Measurements from ENCODE around the gene TMEM130.
A peak's percentile ranks its signal among the peaks of the same experiment; 100 is the strongest.

The TMEM130 gene

GRCh38 chr7:98807068-98808048 is 62.5 kb downstream of the TMEM130 start:
- DNase-seq (ENCODE audit: low read depth, low spot score), result no peak
- Histone ChIP-seq H3K4me3 (no peak overlapping the region), H3K9me3 (ENCODE audit: low read depth, low read length) (no peaks in the 10 kb centered on the region), H3K27ac (no peak overlapping the region), H3K9ac (ENCODE audit: insufficient read length) (no peak overlapping the region), H3K36me3 (ENCODE audit: insufficient read depth, low read length) (no peaks in the 10 kb centered on the region)
- no peak for TF ChIP-seq FOXP2 (optimal IDR thresholded peaks at IDR 0.05; ENCODE audit: control extremely low read depth, extremely low read length, insufficient read depth)
- TF ChIP-seq EZH2 (IDR thresholded peaks at IDR 0.05), result no peak
- TF ChIP-seq POLR2AphosphoS5 (IDR thresholded peaks at IDR 0.05; ENCODE audit: borderline replicate concordance, low read depth, low read length), result no peak

GRCh38 chr7:98805956-98806838 is 63.6 kb downstream of the TMEM130 start:
- no peaks in the 10 kb centered on the region for H3K36me3 ChIP-seq (ENCODE audit: insufficient read depth, low read length)
- DNase-seq (ENCODE audit: low read depth, low spot score), result no peak
- no peaks in the 10 kb centered on the region for H3K9me3 ChIP-seq (ENCODE audit: low read depth, low read length)
- TF ChIP-seq POLR2AphosphoS5 (IDR thresholded peaks at IDR 0.05; ENCODE audit: borderline replicate concordance, low read depth, low read length), result no peak
- TF ChIP-seq FOXP2 (optimal IDR thresholded peaks at IDR 0.05; ENCODE audit: control extremely low read depth, extremely low read length, insufficient read depth), result no peak
- no peak for TF ChIP-seq EZH2 (IDR thresholded peaks at IDR 0.05)
- H3K4me3 ChIP-seq, result no peak overlapping the region
- no peak overlapping the region for H3K9ac ChIP-seq (ENCODE audit: insufficient read length)
- no peak overlapping the region for H3K27ac ChIP-seq

- H3K4me3 ChIP-seq, result no peak overlapping the region
Observed at GRCh38 chr7:98802781-98803110, 67.1 kb downstream of the TMEM130 start.

GRCh38 chr7:98802088-98802780 is 67.6 kb downstream of the TMEM130 start:
- Histone ChIP-seq H3K36me3 (ENCODE audit: insufficient read depth, low read length) (no peaks in the 10 kb centered on the region), H3K9ac (ENCODE audit: insufficient read length) (no peak overlapping the region), H3K27ac (no peak overlapping the region), H3K4me3 (no peak overlapping the region), H3K9me3 (ENCODE audit: low read depth, low read length) (no peaks in the 10 kb centered on the region)
- DNase-seq (ENCODE audit: low read depth, low spot score), result peak; percentile 34
- TF ChIP-seq EZH2 (IDR thresholded peaks at IDR 0.05) (no peak), FOXP2 (optimal IDR thresholded peaks at IDR 0.05; ENCODE audit: control extremely low read depth, extremely low read length, insufficient read depth) (peak; percentile 97)

More at GRCh38 chr7:98802781-98803110, 67.1 kb downstream of the TMEM130 start:
- no peaks in the 10 kb centered on the region for H3K36me3 ChIP-seq (ENCODE audit: insufficient read depth, low read length)
- H3K9ac ChIP-seq (ENCODE audit: insufficient read length), result no peak overlapping the region
- DNase-seq (ENCODE audit: low read depth, low spot score), result no peak
- no peaks in the 10 kb centered on the region for H3K9me3 ChIP-seq (ENCODE audit: low read depth, low read length)
- TF ChIP-seq POLR2AphosphoS5 (IDR thresholded peaks at IDR 0.05; ENCODE audit: borderline replicate concordance, low read depth, low read length), result no peak
- no peak for TF ChIP-seq FOXP2 (optimal IDR thresholded peaks at IDR 0.05; ENCODE audit: control extremely low read depth, extremely low read length, insufficient read depth)
- TF ChIP-seq EZH2 (IDR thresholded peaks at IDR 0.05), result no peak
- H3K27ac ChIP-seq, result no peak overlapping the region

- no peak overlapping the region for H3K27ac ChIP-seq
- no peak overlapping the region for H3K9ac ChIP-seq (ENCODE audit: insufficient read length)
- no peak for TF ChIP-seq FOXP2 (optimal IDR thresholded peaks at IDR 0.05; ENCODE audit: control extremely low read depth, extremely low read length, insufficient read depth)
- no peak for TF ChIP-seq POLR2AphosphoS5 (IDR thresholded peaks at IDR 0.05; ENCODE audit: borderline replicate concordance, low read depth, low read length)
- no peak for TF ChIP-seq EZH2 (IDR thresholded peaks at IDR 0.05)
- no peak overlapping the region for H3K4me3 ChIP-seq
- H3K36me3 ChIP-seq (ENCODE audit: insufficient read depth, low read length), result no peaks in the 10 kb centered on the region
- no peaks in the 10 kb centered on the region for H3K9me3 ChIP-seq (ENCODE audit: low read depth, low read length)
- DNase-seq (ENCODE audit: low read depth, low spot score), result no peak
Observed at GRCh38 chr7:98800996-98801395, 68.8 kb downstream of the TMEM130 start.

GRCh38 chr7:98797150-98797549 is 72.7 kb downstream of the TMEM130 start:
- H3K4me3 ChIP-seq, result no peak overlapping the region
- H3K36me3 ChIP-seq (ENCODE audit: insufficient read depth, low read length), result no peaks in the 10 kb centered on the region
- no peak overlapping the region for H3K9ac ChIP-seq (ENCODE audit: insufficient read length)
- H3K9me3 ChIP-seq (ENCODE audit: low read depth, low read length), result no peaks in the 10 kb centered on the region
- no peak for DNase-seq (ENCODE audit: low read depth, low spot score)
- H3K27ac ChIP-seq, result no peak overlapping the region
- no peak for TF ChIP-seq EZH2 (IDR thresholded peaks at IDR 0.05)
- no peak for TF ChIP-seq FOXP2 (optimal IDR thresholded peaks at IDR 0.05; ENCODE audit: control extremely low read depth, extremely low read length, insufficient read depth)
- no peak for TF ChIP-seq POLR2AphosphoS5 (IDR thresholded peaks at IDR 0.05; ENCODE audit: borderline replicate concordance, low read depth, low read length)
